GM10266 (cell line): ENCODE results near the gene PSMB1.
A peak's percentile ranks its signal among the peaks of the same experiment; 100 is the strongest.

Source experiments
- DNase-seq: peaks from one replicate; pipeline ENCODE4 v3.0.0; 2012; ENCODE audit errors: extremely low spot score
- TF ChIP-seq, protein P1 (sequence below): IDR thresholded peaks from 2 replicates; pipeline ENCODE4 v1.5.1; 2012; ENCODE audit warnings: mild to moderate bottlenecking, low read depth; ENCODE audit not compliant: control insufficient read depth, insufficient read depth; ENCODE audit errors: missing control alignments

The PSMB1 gene

DNA sequence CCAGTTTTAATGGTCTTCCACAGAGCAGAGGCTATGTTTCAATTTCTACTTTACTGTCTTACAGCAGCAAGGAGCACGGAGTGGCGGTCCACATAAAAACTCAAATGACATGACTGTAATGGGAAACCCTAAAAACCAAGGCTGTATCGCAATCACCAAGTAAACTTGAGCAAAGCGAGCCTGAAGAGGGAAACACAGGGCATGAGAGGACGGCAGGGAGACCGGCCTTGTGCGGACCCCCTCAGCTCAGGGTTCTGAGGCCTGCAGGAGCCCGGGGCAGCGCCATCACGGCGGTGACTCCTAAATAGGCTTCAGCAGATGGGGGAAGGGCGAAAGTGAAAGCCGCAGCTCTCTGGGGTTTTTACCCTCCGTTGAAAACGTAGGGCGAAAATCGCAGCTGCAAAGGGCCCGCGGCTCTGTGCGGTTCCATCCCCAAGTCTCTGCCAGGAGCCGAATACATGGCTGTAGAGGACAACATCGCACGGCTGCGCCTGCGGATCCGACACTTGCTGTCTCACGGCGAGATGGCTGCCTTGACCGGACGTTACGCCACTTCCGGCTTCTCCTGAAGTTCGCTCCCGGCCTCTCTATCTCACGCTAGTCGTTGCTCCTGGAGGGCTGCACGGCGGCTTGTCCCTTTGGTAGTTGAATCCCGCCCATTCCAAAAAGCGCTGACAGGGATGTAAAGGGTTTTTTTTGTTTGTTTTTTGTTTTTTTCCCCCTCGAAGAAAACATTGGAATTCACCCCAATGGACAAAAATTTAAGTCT is at the start of gene PSMB1:
Gene PSMB1 (minus strand): TSS at position 543 of the 769 bp plus-strand sequence. CDS start 65 bp downstream, at position 478.
- DNase-seq = peak; percentile 62
- TF ChIP-seq, protein P1, sequence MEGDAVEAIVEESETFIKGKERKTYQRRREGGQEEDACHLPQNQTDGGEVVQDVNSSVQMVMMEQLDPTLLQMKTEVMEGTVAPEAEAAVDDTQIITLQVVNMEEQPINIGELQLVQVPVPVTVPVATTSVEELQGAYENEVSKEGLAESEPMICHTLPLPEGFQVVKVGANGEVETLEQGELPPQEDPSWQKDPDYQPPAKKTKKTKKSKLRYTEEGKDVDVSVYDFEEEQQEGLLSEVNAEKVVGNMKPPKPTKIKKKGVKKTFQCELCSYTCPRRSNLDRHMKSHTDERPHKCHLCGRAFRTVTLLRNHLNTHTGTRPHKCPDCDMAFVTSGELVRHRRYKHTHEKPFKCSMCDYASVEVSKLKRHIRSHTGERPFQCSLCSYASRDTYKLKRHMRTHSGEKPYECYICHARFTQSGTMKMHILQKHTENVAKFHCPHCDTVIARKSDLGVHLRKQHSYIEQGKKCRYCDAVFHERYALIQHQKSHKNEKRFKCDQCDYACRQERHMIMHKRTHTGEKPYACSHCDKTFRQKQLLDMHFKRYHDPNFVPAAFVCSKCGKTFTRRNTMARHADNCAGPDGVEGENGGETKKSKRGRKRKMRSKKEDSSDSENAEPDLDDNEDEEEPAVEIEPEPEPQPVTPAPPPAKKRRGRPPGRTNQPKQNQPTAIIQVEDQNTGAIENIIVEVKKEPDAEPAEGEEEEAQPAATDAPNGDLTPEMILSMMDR = no peak

DNA sequence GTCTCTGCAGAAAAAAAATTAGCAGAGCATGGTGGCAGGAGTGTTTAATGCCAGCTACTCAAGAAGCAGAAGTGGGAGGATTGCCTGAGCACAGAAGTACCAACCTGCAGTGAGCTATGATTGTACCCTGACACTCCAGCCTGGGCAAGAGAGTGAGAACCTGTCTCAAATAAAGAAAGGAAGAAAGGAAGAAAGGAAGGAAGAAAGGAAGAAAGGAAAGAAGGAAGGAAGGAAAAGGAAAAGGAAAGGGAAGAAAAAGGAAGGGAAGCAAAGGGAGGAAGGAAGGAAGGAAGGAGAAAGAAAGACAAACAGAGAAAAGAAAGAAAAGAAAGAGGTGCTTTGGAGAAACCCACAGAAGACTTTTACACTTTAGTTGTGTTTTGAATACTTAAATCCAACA is 44.2 kb upstream of the PSMB1 start:
- TF ChIP-seq, protein P1 = no peak
- no peak for DNase-seq

DNA sequence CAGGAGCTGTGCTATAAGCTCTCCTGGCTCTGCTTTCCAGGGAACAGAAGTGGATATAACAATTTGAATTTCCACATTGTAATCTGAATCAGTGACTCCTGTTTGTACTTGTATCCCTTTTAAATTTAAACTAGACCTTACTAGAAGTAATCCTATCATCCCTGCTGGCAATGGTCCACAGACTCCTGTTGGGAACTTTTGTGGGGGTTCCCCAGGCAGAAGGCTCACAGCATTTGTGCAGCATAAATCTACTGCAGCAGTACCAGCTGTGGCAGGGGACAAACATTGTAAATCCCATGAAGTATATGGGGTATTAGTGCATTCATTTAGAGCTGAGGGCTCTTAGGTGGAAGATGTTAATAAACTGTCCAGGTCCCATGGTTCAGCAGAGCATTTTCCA is 43.3 kb upstream of the PSMB1 start:
- TF ChIP-seq, protein P1 = no peak
- DNase-seq = no peak

DNA sequence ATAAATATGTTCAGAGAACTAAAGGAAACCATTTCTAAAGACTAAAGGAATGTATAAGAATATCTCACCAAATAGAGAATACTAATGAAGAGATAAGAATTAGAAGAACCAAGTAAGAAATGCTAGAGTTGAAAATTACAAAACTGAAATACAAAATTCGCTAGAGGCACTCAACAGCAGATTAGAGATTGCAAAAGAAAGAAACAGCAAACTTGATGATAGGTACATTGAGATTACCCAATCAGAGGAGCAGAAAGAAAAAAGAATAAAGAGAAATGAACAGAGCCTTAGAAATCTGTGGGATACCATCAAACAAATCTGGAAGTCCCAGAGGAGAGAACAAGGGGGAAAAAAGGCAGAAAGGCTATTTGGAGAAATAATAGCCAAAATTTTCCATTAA is 37.6 kb upstream of the PSMB1 start:
- TF ChIP-seq, protein P1 = no peak
- DNase-seq = no peak

DNA sequence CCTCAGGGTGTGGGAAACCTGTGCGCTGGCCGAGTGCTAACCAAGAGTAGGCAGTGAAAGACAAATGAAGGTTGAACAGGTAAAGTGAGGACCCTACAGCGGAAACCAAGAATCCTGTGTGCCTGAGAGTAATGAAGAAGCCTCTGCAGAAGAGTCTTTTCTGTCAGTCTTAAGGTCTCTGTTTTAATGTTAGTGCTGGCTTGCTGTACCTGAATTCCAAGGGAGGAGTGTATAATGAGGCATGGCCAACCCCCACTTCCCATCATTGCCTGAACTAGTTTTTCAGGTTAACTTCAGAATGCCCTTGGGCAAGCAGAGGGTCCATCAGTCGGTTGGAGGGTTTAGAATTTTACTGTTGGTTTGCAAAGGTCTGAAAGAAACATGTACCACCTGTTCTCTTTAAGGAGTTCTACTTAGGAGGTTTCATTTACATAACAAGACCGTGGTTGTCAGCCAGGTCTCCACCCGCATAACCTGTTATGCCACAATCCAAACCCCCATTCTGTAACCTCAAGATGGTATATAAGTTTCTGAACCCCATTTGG is 31.9 kb upstream of the PSMB1 start:
- TF ChIP-seq, protein P1 = no peak
- DNase-seq = no peak

DNA sequence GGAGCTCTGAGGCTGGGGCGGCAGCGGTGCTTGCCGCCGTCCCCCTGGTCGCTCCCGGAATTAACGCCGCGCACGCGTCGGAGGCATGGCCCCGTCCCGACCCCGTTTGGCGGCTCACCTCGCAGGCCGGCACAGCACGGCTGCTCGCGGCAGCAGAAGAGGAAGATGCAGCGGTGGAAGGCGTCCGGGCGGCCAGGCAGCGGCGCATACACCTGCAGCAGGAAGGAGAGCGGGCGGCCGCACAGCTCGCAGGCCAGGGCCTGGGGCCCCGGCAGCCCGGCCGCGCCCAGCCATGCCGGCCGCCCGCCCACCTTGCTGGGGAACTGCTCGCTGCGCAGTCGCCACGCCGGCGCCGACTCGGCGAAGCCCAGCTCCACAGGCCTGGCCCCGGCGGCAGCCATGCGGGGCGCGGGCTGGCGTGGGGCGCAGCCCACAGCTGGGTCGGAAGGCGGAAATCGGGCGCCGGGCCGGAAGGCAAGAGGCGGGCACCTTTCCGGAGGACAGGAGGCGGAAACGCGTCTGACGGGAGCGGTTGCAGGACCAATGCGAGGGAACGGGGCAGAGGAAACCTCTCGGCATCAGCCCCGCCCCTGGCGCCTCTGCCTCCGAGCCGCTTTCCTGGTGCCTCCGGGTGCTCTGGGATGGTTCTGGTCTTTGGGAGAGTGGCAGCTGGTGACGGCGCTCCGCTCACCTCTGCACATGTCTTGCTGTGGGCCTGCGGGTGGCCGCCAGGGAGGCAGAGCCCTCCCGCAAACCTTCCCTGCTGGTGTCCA is 31.3 kb upstream of the PSMB1 start, which contains the start of gene PDCD2:
Gene PDCD2 (minus strand): TSS at position 457 of the 773 bp plus-strand sequence. CDS start 56 bp downstream, at position 401.
- TF ChIP-seq, protein P1 = no peak
- peak; percentile 97 for DNase-seq

DNA sequence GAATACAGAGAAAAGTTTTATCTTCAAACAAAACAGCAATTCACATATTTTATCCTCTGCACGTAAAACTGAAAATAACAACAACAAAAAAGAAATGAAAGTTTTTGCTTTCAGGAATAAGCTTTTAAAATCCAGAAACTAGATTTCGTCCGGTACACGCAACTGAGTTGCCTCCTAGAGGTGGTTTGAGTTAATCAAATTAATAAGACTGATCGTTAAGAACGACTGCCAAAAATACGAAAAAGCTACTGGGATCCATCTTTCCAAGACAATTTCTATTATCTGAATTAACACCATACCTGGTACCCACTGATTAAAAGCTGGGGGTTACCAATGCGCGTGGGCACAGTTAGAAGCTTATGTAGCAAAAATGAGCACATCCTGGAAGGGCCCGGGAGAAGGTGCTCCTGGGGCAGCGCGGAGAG is 30.7 kb upstream of the PSMB1 start:
- no peak for DNase-seq
- TF ChIP-seq, protein P1 = no peak
